GM23248 (cell line): ENCODE measurements around the gene NALCN. TPM values are rescaled to one million over a fixed set of nuclear protein-coding genes. Genes with fewer than 3 reads are reported as not detected.
A peak's percentile ranks its signal among the peaks of the same experiment; 100 is the strongest.

Experiments used
- DNase-seq: peaks from one replicate; pipeline ENCODE4 v3.0.0-alpha.2; 2015
- H2AFZ ChIP-seq: fragments of 200-600 bp; sonication (generic); 2 replicates; pipeline ENCODE4 v1.6.1; 2016; ENCODE audit warnings: antibody characterized with exemption
- H3F3A ChIP-seq: fragments of 200-600 bp; sonication (generic); 2 replicates; pipeline ENCODE4 v1.6.1; 2016; ENCODE audit warnings: mild to moderate bottlenecking, antibody characterized with exemption, mixed run types; ENCODE audit not compliant: insufficient read depth
- H3K27ac ChIP-seq: fragments of 200-600 bp; sonication (generic); 2 replicates; pipeline ENCODE4 v1.5.1; 2016; ENCODE audit warnings: mild to moderate bottlenecking
- H3K27me3 ChIP-seq: fragments of 200-600 bp; sonication (generic); replicated peaks from 2 replicates; pipeline ENCODE4 v1.6.1; 2016; ENCODE audit warnings: mild to moderate bottlenecking; ENCODE audit not compliant: insufficient read depth
- H3K36me3 ChIP-seq: fragments of 200-600 bp; sonication (generic); 2 replicates; pipeline ENCODE4 v1.6.1; 2016; ENCODE audit warnings: low read depth, mild to moderate bottlenecking
- H3K4me1 ChIP-seq: fragments of 200-600 bp; sonication (generic); 2 replicates; pipeline ENCODE4 v1.6.1; 2016; ENCODE audit warnings: mild to moderate bottlenecking; ENCODE audit not compliant: insufficient read depth
- H3K4me2 ChIP-seq: fragments of 200-600 bp; sonication (generic); one replicate; pipeline ENCODE4 v1.6.1; 2016; ENCODE audit warnings: mild to moderate bottlenecking; ENCODE audit not compliant: unreplicated experiment
- H3K4me3 ChIP-seq: fragments of 200-600 bp; sonication (generic); 2 replicates; pipeline ENCODE4 v1.5.1; 2016; ENCODE audit warnings: mild to moderate bottlenecking
- H3K79me2 ChIP-seq: fragments of 200-600 bp; sonication (generic); 2 replicates; pipeline ENCODE4 v1.6.1; 2016; ENCODE audit warnings: mild to moderate bottlenecking; ENCODE audit not compliant: insufficient read depth
- H3K9ac ChIP-seq: fragments of 200-600 bp; sonication (generic); 2 replicates; pipeline ENCODE4 v1.6.1; 2016; ENCODE audit warnings: mild to moderate bottlenecking
- H3K9me2 ChIP-seq: fragments of 200-600 bp; sonication (generic); 2 replicates; pipeline ENCODE4 v1.6.1; 2016; ENCODE audit warnings: mixed run types, mild to moderate bottlenecking, moderate library complexity; ENCODE audit not compliant: insufficient read depth
- H3K9me3 ChIP-seq: fragments of 200-600 bp; sonication (generic); one replicate; pipeline ENCODE4 v1.6.1; 2017; ENCODE audit warnings: low read depth
- H4K20me1 ChIP-seq: fragments of 200-600 bp; sonication (generic); 2 replicates; pipeline ENCODE4 v1.6.0; 2016; ENCODE audit not compliant: insufficient read depth
- EZH2 ChIP-seq: fragments of 200-600 bp; sonication (generic); IDR thresholded peaks from 2 replicates; pipeline ENCODE4 v1.6.1; 2018; ENCODE audit warnings: antibody characterized with exemption, mild to moderate bottlenecking; ENCODE audit not compliant: insufficient read depth, poor library complexity, severe bottlenecking
- EZH2phosphoT487 ChIP-seq: fragments of 200-600 bp; sonication (generic); IDR thresholded peaks from 2 replicates; pipeline ENCODE4 v1.6.1; 2018; ENCODE audit warnings: antibody characterized with exemption, moderate library complexity, mild to moderate bottlenecking, low read depth; ENCODE audit not compliant: insufficient read depth
- WGBS, 2 experiments: methylation state at CpG; one replicate each; pipeline ENCODE4 v1.1.6; 2015 to 2017; ENCODE audit warnings: low lambda C conversion rate in 2 of 2, low coverage in 1 of 2; ENCODE audit errors: missing lambda C conversion rate in 2 of 2; 5-methylcytosine and 5-hydroxymethylcytosine counted together
- in situ Hi-C: fragments of 300-500 bp; cut with MboI; formaldehyde crosslinking; loops from 2 replicates; pipeline ENCODE4 v1.15.0; 2020
- polyA plus RNA-seq: library from polyadenylated mRNA; unstranded; fragments of >200 nt; fragmentation: Nextera tagmentation; extraction: Ambion mirVana; gene quantifications from 2 replicates; pipeline ENCODE4 v1.2.1, GENCODE V29; 2016
- total RNA-seq: library from RNA; depleted of rRNA; stranded (reverse); fragments of >200 nt; shearing (Covaris generic); gene quantifications from 2 replicates; pipeline ENCODE4 v1.2.3, GENCODE V29; 2014

NALCN gene
- total and polyA plus RNA-seq, 2 experiments from 2014 or later = 3.1 to 3.6 TPM

DNA sequence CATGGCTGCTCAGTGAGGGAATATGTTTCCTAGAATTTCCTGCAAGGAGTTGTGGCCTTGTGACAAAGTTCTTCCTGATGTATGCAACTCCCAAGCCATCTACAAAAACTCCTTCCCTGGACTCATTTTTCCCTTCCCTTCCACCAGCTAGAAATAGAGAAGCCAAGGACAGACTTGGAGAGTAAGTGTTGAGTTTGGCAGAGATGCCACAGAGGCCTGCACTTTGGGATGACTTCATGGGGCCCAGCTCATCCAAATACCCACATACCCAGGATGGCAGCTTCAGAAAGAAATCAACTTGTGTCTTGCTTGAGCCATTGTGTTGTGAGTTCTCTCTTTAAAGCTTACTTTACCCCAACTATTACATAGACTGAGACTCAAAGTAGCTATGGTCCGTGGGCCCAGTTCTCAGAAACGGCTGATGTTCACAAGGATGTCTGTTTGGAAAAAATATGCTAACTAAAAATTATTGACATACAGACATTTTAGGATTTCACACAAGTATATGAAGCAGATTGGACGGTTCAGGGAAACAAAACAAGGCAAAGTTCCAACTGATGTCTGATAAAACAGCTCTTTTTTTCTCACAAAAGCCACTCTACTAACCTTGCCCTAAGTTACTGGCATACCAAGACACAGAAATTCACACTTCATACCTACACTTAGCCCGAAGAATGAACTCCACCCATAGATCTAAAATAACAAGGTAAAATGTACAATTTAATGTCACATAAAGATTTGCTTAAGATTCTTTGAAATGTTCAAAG is 107.9 kb downstream of the NALCN start:
- H3K27me3 ChIP-seq = no peaks in the 10 kb centered on the region
- H3K4me1 ChIP-seq = peaks cover 44% of the 10 kb centered on the region
- no peaks in the 10 kb centered on the region for H4K20me1 ChIP-seq
- DNase-seq = peak; percentile 44
- no peak overlapping the region for H3K4me3 ChIP-seq
- peak overlapping the region; percentile 74 for H3K4me2 ChIP-seq
- no peaks in the 10 kb centered on the region for H3K9me3 ChIP-seq
- no peak for TF ChIP-seq EZH2
- in situ Hi-C loops = no loop called here
- peak overlapping the region; percentile 8; the same call in 1 of the 2 replicates for H2AFZ ChIP-seq
- H3K79me2 ChIP-seq = no peaks in the 10 kb centered on the region
- H3K9me2 ChIP-seq = no peaks in the 10 kb centered on the region
- H3K9ac ChIP-seq = no peak overlapping the region
- peak overlapping the region; percentile 66 for H3K27ac ChIP-seq
- H3F3A ChIP-seq = peaks cover 52% of the 10 kb centered on the region
- WGBS, 2 experiments = 44 to 49% methylated on average over 4 of the region's 4 CpGs
- H3K36me3 ChIP-seq = no peaks in the 10 kb centered on the region

DNA sequence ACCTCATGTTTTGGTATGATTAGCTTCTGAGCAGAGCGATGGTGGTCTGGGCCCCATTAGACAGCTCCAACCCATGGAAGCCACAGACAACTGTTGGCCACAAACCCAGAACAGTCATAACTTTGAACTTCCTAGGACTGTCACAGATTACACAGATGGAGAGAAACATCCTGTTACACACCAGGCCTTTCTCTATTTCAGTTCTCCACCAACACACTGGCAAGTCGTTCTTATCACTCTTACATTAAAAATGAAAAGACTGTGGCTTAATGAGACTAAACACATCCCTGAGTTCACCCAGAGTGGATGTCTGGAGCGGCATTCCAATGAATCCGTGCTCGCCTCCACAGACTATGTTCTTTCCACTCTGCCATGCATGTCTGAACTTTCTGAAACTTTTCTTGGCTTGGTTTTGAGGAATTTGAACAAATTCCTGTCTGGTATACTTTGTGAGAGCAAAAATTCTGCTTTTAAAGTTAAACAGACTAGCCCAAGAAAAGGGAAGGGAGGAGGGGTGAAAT is 109.1 kb downstream of the NALCN start:
- no peaks in the 10 kb centered on the region for H3K79me2 ChIP-seq
- in situ Hi-C loops = no loop called here
- H3K4me1 ChIP-seq = peaks cover 52% of the 10 kb centered on the region
- 1% methylated on average over 5 of the region's 5 CpGs for WGBS, 2 experiments
- H3K9me2 ChIP-seq = no peaks in the 10 kb centered on the region
- no peaks in the 10 kb centered on the region for H3K36me3 ChIP-seq
- no peaks in the 10 kb centered on the region for H3K27me3 ChIP-seq
- H3F3A ChIP-seq = peaks cover 52% of the 10 kb centered on the region
- H3K4me2 ChIP-seq = peak overlapping the region; percentile 74
- peak overlapping the region; percentile 42 for H3K4me3 ChIP-seq
- DNase-seq = peak; percentile 84
- peak overlapping the region; percentile 66 for H3K27ac ChIP-seq
- no peaks in the 10 kb centered on the region for H3K9me3 ChIP-seq
- H3K9ac ChIP-seq = peak overlapping the region; percentile 13
- TF ChIP-seq EZH2 (no peak), EZH2phosphoT487 (no peak)
- H4K20me1 ChIP-seq = no peaks in the 10 kb centered on the region
- H2AFZ ChIP-seq = peak overlapping the region; percentile 42

DNA sequence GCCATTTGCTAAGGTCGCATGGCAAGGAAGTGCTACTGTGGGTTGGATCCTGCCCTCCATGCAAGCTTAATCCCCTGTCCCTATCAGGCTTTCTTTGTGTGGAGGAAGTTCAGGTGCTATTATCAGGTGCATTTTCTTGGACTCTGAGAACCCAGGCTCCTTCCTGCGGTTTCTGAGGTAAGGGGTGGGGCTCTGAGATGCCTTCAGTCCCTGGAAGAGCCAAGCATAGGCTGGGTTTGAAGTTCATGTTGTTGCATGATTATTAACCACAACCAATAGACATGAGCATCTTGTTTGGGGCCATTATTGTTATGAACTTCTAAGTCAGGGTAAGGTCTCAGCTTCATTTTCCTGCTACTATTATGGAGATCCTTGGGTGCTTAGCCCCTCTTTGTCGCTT is 109.5 kb downstream of the NALCN start:
- Histone ChIP-seq H3F3A (peaks cover 52% of the 10 kb centered on the region), H3K4me3 (peak overlapping the region; percentile 42; the same call in 1 of the 2 replicates), H3K4me2 (peak overlapping the region; percentile 74), H3K9me2 (no peaks in the 10 kb centered on the region), H3K4me1 (peaks cover 52% of the 10 kb centered on the region), H4K20me1 (no peaks in the 10 kb centered on the region), H2AFZ (peak overlapping the region; percentile 42), H3K27ac (peak overlapping the region; percentile 66), H3K9me3 (no peaks in the 10 kb centered on the region), H3K36me3 (no peaks in the 10 kb centered on the region), H3K79me2 (no peaks in the 10 kb centered on the region), H3K27me3 (no peaks in the 10 kb centered on the region), H3K9ac (no peak overlapping the region)
- in situ Hi-C loops = no loop called here
- WGBS, 2 experiments = 57 to 62% methylated on average over 3 of the region's 3 CpGs
- DNase-seq = no peak
- TF ChIP-seq EZH2 (no peak), EZH2phosphoT487 (no peak)

DNA sequence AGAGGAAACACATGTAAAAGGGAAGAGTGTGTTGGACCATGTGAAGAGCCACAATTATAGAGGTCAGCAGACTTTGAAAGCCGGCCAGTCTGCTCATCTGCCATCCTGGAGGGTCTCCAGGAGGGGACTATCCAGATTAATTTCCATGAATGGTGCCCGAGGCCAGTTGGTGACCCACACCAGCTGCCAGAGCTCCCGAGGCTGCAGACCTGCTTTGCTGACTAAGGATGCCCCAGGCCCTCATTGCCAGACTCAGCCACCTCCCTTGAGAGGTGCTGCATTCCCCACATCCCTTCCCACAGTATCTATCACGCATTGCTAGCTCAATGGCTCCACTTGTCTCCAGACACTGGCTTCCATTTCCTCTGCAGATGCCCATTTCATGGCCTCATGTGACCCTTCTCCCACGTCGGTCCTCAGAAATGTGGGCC is 110.3 kb downstream of the NALCN start:
- Histone ChIP-seq H3K4me1 (peaks cover 52% of the 10 kb centered on the region), H3K36me3 (no peaks in the 10 kb centered on the region), H3K79me2 (no peaks in the 10 kb centered on the region), H3K4me2 (no peak overlapping the region), H3K9me3 (no peaks in the 10 kb centered on the region), H3K9me2 (no peaks in the 10 kb centered on the region), H2AFZ (no peak overlapping the region), H3K9ac (no peak overlapping the region), H3F3A (peaks cover 52% of the 10 kb centered on the region), H3K27ac (no peak overlapping the region), H3K27me3 (no peaks in the 10 kb centered on the region), H4K20me1 (no peaks in the 10 kb centered on the region), H3K4me3 (no peak overlapping the region)
- WGBS, 2 experiments = 95 to 97% methylated on average over 6 of the region's 6 CpGs
- no peak for DNase-seq
- in situ Hi-C loops = no loop called here
- TF ChIP-seq EZH2phosphoT487 = no peak
- TF ChIP-seq EZH2 = no peak
